ENCODE data around the gene CNPY4.

DNA sequence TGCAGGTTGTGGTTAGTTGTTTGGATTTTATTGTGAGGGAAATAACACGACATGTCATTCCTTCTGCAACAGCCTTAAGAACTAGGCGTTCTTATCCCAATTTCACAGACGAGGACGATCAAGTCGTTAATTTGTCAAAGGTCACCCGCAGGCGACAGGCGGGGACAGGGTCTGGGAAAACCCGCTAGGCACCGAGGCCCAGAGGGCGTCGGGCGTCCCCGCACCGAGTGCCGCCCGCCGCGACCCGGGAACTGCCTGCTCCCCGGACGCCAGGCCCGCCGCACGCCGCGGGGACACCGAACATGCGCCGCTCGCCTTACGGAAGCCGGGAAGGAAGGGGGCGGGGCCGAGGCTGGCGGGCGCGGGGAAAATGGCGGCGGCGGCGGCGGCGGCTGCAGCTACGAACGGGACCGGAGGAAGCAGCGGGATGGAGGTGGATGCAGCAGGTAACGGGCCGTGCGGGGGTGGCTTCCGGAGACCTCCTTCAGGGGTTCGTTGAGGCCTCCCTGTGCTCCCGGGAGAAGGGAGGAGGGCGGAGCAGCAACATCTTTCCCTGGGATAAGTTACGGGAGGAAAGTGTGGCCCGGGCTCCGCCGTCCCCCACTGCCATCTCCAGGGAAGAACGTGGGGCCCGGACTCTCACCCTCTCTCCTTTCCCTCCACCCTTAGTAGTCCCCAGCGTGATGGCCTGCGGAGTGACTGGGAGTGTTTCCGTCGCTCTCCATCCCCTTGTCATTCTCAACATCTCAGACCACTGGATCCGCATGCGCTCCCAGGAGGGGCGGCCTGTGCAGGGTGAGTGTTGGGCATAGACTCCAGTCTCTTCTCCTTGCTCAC, 30.6 kb upstream of the CNPY4 start, which contains the start of gene COPS6:
- TF ChIP-seq EZH2phosphoT487 (IDR thresholded peaks at IDR 0.05; ENCODE audit: insufficient read depth, low read depth) (no peak), EZH2 (IDR thresholded peaks at IDR 0.05; ENCODE audit: insufficient read depth, poor library complexity, severe bottlenecking) (no peak)
